ENCODE measurements around the gene IGLL1.
"Not testable (repeated sequence)": the region's sequence is repeated elsewhere in the genome, so short reads cannot be mapped to it uniquely, and the experiment has no call there.

The IGLL1 gene

GRCh38 chr22:23542391-23542790 lies 37.7 kb downstream of the IGLL1 start:
- not testable (repeated sequence) for DNase-seq (ENCODE audit: low read depth in 2 of 2, low spot score in 1 of 2)

DNA sequence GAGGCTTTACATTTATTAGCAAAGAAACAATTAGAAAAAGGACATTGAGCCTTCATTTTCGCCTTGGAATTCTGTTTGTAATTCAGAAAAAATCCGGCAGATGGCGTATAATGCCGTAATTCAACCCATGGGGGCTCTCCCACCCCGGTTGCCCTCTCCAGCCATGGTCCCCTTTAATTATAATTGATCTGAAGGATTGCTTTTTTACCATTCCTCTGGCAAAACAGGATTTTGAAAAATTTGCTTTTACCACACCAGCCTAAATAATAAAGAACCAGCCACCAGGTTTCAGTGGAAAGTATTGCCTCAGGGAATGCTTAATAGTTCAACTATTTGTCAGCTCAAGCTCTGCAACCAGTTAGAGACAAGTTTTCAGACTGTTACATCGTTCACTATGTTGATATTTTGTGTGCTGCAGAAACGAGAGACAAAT lies 38.2 kb downstream of the IGLL1 start:
- DNase-seq (ENCODE audit: low read depth in 2 of 2, low spot score in 1 of 2), result not testable (repeated sequence)

GRCh38 chr22:23540837-23541236 lies 39.3 kb downstream of the IGLL1 start:
- not testable (repeated sequence) for DNase-seq (ENCODE audit: low read depth in 2 of 2, low spot score in 1 of 2)

DNA sequence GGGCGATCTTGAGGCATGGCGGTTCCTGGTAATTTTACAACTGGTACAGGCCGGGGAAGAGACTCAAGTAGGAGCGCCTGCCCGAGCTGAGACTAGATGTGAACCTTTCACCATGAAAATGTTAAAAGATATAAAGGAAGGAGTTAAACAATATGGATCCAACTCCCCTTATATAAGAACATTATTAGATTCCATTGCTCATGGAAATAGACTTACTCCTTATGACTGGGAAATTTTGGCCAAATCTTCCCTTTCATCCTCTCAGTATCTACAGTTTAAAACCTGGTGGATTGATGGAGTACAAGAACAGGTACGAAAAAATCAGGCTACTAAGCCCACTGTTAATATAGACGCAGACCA lies 40.3 kb downstream of the IGLL1 start:
- not testable (repeated sequence) for DNase-seq (ENCODE audit: low read depth in 2 of 2, low spot score in 1 of 2)

GRCh38 chr22:23539135-23539838 lies 40.8 kb downstream of the IGLL1 start:
- DNase-seq (ENCODE audit: low read depth in 2 of 2, low spot score in 1 of 2), result peak; percentile 15 to 52

DNA sequence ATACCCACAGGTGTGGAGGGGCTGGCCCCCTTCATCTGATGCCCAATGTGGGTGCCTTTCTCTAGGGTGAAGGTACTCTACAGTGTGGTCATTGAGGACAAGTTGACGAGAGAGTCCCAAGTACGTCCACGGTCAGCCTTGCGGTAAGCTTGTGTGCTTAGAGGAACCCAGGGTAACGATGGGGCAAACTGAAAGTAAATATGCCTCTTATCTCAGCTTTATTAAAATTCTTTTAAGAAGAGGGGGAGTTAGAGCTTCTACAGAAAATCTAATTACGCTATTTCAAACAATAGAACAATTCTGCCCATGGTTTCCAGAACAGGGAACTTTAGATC lies 41.4 kb downstream of the IGLL1 start:
- DNase-seq (ENCODE audit: low read depth in 2 of 2, low spot score in 1 of 2), result not testable (repeated sequence)

DNA sequence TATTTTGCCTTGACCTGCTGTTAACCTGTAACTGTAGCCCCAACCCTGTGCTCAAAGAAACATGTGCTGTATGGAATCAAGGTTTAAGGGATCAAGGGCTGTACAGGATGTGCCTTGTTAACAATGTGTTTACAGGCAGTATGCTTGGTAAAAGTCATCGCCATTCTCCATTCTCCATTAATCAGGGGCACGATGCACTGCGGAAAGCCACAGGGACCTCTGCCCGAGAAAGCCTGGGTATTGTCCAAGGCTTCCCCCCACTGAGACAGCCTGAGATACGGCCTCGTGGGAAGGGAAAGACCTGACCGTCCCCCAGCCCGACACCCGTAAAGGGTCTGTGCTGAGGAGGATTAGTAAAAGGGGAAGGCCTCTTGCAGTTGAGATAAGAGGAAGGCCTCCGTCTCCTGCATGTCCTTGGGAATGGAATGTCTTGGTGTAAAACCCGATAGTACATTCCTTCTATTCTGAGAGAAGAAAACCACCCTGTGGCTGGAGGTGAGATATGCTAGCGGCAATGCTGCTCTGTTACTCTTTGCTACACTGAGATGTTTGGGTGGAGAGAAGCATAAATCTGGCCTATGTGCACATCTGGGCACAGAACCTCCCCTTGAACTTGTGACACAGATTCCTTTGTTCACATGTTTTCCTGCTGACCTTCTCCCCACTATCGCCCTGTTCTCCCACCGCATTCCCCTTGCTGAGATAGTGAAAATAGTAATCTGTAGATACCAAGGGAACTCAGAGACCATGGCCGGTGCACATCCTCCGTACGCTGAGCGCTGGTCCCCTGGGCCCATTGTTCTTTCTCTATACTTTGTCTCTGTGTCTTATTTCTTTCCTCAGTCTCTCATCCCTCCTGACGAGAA lies 42.0 kb downstream of the IGLL1 start:
- DNase-seq (ENCODE audit: low read depth in 2 of 2, low spot score in 1 of 2), result not testable (repeated sequence)

DNA sequence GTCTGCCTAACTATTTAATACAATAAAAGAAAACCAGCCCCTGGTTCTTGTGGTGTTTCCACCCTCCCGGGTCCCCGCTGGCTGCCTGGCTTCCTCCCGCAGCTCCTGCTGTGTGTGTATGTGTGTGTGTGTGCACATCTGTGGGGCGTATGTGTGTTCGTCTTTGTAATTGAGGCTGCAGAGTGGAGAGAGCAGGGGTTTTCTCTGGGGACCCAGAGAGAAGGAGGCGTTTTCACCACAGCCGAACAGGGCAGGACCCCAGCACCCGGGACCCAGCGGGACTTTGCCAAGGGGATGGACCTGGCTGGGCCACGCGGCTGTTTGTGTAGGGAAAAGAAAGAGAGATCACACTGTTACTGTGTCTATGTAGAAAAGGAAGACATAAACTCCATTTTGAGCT lies 42.7 kb downstream of the IGLL1 start:
- DNase-seq (ENCODE audit: low read depth in 2 of 2, low spot score in 1 of 2), result no peak

GRCh38 chr22:23536821-23537345 lies 43.2 kb downstream of the IGLL1 start:
- DNase-seq (ENCODE audit: low read depth in 2 of 2, low spot score in 1 of 2), result no peak

- not testable (repeated sequence) for DNase-seq (ENCODE audit: low read depth in 2 of 2, low spot score in 1 of 2)
These were observed 44.1 kb downstream of the IGLL1 start for GRCh38 chr22:23535790-23536661.

DNA sequence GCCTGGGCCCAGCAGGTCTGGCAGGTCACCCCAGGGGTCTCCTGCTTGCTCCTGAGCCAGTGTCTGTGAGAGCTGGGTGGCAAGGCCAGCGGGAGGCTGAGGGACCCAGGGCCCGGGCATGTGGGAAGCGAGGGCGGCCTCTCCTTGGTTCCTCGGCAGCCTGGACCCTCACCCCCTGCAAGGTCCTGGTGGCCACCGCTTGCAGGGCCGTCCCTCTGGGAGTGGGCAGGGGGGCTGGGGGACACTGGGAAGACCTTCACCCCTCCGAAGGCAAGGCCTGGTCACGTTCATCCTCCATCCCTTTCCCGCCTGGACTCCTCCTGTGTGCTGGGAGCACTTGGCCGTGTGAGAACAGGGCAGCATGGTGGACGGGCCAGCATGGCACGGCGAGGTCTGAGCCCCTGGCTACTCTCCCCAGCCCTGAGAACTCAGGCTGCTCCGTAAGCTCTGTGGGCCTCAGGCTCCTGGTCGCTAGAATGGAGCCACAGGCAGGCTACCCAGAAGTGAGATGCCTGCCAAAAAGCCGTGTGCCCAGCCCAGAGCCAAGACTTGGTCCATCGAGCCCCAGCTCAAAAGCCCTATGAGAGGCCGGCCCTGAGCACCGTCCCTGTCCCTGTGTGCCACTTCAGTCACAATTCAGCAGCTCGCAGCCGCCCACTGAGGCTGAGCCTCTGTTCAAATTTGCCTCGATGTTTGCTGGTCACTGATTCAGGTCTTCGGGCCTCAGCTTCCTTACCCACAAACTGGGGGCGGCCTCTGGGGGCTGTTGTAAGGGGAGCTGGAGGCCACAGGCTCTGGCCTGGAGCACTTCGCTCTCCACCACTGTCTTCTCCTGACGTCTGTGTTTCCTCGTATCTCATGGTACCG lies 45.0 kb downstream of the IGLL1 start:
- no peak for DNase-seq (ENCODE audit: low read depth in 2 of 2, low spot score in 1 of 2)

- no peak for DNase-seq (ENCODE audit: low read depth in 2 of 2, low spot score in 1 of 2)
These were observed 45.8 kb downstream of the IGLL1 start for GRCh38 chr22:23534201-23534850.

- DNase-seq (ENCODE audit: low read depth in 2 of 2, low spot score in 1 of 2), result no peak
These were observed 46.3 kb downstream of the IGLL1 start for GRCh38 chr22:23533771-23534191.

DNA sequence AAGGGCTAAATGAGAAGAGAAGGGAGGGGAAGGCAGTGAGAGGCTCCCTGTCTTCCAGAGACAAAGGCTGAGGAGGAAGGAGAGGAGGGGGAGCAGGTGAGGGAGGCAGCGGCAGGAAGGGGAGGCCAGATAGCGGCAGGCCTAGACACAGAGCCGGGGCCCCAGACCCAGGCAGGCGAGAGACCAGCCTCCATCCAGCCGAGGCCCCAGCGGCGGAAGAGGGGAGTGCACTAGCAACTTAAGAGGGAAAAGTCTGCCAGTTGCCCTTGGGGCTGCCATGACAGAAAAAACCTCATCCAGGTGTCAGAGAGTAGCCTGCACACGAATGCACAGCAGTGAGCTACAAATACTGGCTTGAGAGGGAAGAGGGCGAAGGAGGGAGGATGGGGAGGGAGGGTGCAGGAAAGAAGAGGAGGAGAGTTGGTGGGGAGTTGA lies 46.7 kb downstream of the IGLL1 start:
- no peak for DNase-seq (ENCODE audit: low read depth in 2 of 2, low spot score in 1 of 2)

DNA sequence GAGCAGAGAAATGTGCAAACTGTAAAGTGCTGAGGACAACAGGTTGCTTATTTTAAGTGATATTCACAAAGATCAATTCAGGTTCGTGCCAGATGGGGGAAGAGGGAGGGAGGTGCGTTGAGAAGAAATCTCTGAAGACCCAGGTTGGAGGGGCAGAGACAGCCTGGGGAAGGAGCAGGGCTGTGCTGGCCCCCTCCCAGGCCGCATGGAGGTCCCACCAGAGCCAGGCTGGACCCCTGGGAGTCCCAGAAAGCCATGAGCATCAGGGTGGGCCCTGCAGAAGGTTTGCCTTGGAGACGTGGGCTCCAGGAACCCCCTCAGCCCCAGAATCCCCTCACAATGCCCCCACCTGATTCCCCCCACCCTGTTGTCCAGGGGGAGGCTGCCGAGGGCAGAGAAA lies 47.4 kb downstream of the IGLL1 start:
- DNase-seq (ENCODE audit: low read depth in 2 of 2, low spot score in 1 of 2), result no peak

DNA sequence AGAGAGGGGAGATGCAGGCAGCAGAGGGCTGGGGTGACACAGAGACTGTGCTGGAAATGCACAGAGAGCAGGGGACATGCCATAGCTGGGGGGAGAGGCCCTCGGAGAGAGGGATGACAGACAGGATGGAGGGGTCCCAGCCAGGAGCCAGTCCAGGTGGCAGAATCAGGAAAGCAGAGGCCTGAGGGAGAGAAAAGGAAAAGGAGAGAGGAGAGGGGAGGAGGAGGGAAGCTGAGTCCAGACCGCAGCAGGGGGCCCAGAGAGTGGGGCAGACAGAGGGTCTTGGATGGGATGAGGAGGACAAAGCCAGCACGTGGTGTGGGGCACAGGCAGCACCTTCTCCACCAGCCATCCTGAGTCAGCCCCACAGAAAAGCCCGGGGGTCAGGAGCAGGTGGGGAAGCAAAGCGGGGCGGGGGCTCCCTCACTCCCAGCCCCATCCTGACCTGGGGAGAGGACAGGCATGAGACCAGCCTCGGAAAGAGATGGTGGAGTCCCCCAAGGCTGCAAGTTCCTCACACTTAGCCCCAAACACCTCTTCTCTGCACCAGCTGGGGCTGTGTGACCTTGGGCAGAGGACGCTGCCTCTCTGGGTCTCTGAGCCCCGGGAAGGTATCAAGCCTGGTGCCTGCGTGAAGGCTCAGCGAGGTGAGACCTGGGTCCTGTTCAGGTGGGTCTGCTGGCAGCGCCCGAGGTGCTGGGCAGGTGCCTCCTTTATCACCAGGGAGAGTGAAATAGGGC lies 48.0 kb downstream of the IGLL1 start:
- no peak for DNase-seq (ENCODE audit: low read depth in 2 of 2, low spot score in 1 of 2)

DNA sequence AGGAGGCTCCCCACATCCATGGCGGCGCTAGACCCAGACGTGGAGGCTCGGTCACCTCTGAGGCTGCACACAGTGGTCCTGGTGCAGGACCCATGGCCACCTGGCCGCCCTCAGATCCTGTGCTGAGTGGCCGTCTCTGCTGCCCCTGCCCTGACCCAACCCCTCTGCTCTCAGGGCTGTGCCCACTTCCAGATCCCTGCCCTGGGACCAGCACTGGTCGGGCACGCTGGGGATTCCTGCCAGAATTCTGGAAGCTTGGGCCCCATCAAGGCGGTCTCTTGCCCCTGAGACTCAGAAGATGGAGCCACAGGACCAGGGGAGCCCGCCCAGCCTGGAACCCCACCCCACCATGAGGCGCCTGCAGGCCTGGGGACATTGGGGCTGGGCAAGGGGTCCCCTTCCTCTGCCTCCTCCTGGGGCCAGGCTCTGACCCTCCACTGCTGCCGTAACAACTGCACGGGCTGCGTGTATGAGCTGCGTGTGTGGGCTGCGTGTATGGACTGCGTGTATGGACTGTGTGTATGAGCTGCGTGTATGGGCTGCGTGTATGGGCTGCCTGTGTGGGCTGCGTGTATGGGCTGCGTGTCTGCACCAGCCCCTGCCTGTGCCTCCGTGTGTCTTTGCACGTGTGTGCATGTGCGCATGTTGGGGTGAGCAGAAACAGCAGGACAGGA lies 48.7 kb downstream of the IGLL1 start:
- DNase-seq (ENCODE audit: low read depth in 2 of 2, low spot score in 1 of 2), result no peak

- DNase-seq (ENCODE audit: low read depth in 2 of 2, low spot score in 1 of 2), result no peak
These were observed 49.3 kb downstream of the IGLL1 start for GRCh38 chr22:23530766-23531282.
